ENCODE measurements around the gene TRAF5.
"Not testable (repeated sequence)": the region's sequence is repeated elsewhere in the genome, so short reads cannot be mapped to it uniquely, and the experiment has no call there.

TRAF5 gene

DNA sequence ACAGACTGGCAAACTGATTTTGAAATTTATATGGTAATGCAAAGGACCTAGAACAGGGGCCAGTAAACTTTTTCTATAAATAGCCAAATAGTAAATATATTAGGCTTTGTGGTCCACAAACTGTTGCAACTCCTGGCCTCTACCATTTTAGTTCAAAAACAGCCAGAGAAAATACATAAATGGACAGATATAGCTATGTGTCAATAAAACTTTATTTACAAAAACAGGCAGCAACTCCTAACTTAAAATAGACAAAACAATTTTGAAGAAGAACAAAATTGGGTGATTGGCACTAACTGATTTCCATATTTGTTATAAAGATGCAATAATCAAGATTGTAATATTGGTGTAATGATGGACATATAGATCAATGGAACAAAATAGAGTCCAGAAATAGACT, 6.7 kb upstream of the TRAF5 start:
- H3K4me3 ChIP-seq (ENCODE audit: low read length) = no peak overlapping the region
- TF ChIP-seq, protein P1, sequence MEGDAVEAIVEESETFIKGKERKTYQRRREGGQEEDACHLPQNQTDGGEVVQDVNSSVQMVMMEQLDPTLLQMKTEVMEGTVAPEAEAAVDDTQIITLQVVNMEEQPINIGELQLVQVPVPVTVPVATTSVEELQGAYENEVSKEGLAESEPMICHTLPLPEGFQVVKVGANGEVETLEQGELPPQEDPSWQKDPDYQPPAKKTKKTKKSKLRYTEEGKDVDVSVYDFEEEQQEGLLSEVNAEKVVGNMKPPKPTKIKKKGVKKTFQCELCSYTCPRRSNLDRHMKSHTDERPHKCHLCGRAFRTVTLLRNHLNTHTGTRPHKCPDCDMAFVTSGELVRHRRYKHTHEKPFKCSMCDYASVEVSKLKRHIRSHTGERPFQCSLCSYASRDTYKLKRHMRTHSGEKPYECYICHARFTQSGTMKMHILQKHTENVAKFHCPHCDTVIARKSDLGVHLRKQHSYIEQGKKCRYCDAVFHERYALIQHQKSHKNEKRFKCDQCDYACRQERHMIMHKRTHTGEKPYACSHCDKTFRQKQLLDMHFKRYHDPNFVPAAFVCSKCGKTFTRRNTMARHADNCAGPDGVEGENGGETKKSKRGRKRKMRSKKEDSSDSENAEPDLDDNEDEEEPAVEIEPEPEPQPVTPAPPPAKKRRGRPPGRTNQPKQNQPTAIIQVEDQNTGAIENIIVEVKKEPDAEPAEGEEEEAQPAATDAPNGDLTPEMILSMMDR (IDR thresholded peaks at IDR 0.05; ENCODE audit: insufficient read depth, low read depth, low read length, missing control alignments) = no peak
- no peak for DNase-seq (ENCODE audit: low read depth)

DNA sequence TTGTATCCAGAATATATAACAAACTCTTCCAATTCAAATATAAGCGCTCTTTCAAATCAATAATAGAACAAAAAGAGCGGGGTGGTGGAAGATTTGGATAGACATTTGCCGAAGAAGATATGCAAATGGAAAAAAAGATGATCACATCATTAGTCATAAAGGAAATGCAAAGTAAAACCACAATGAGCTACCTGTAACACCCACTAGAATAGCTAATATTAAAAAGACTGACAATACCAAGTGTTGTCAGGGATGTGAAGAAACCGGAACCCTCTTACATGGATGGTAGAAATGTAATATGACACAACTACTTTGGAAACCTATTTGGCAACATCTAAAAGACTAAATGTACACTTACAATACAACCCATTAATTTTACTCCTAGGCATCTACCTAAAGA, 5.7 kb upstream of the TRAF5 start:
- peak; percentile 84 for DNase-seq (ENCODE audit: low read depth)
- TF ChIP-seq, protein P1 (IDR thresholded peaks at IDR 0.05; ENCODE audit: insufficient read depth, low read depth, low read length, missing control alignments) = no peak
- no peak overlapping the region for H3K4me3 ChIP-seq (ENCODE audit: low read length)

DNA sequence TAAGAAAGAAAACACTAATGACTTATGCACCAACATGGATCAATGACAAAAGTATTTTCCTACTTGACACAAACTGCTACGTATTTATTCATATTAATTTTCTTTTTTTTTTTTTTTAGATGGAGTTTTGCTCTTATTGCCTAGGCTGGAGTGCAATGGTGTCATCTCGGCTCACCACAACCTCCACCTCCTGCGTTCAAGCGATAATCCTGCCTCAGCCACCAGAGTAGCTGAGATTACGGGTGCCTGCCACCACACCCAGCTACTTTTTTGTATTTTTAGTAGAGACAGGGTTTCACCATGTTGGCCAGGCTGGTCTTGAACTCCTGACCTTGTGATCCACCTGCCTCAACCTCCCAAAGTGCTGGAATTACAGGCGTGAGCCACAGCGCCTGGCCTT, 5.0 kb upstream of the TRAF5 start:
- DNase-seq (ENCODE audit: low read depth); H3K4me3 ChIP-seq (ENCODE audit: low read length): not testable (repeated sequence)

DNA sequence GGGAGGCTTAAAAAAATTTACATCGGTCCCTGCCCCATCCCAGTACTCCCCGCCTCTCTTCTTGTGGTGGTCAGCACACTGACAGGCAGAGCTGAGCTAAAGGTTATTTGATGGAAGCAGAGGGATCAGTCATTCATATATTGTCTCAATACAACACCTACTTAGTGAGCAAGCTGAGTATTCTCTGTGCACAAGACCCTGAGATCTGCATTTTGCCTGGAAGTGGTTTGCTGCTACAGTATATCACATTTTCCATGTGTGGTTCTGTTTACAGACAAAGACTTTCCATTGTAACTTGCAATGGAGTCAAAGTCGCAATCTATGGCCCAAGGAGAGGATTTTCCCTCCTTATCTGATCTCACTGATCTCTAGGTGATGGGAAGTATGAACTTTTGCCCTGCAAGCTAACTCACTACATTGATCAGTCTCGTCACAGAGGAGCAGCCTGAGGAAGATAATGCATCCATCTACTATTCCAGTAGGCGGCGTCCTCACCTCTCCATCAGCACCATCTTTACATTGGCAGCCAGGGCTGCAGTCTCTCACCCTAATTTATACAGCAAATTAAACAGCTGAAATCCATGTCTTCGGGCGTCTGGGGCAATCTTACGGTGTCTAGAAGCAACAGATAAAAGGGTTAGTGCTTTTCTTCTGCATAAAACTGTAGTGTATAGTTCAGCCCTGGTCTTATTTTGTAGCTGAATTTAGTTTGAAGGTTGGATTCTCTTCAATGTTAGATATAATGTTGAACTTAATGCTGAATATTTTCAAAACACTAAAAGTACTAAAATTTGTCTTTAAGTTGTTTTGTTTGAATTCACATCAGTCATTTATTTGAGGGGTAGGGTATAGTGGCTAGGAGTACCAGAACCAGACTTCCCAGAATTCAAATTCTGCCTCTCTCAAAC, 3.2 kb upstream of the TRAF5 start:
- no peak overlapping the region for H3K4me3 ChIP-seq (ENCODE audit: low read length)
- DNase-seq (ENCODE audit: low read depth) = peak; percentile 75
- TF ChIP-seq, protein P1 (IDR thresholded peaks at IDR 0.05; ENCODE audit: insufficient read depth, low read depth, low read length, missing control alignments) = peak; percentile 94

DNA sequence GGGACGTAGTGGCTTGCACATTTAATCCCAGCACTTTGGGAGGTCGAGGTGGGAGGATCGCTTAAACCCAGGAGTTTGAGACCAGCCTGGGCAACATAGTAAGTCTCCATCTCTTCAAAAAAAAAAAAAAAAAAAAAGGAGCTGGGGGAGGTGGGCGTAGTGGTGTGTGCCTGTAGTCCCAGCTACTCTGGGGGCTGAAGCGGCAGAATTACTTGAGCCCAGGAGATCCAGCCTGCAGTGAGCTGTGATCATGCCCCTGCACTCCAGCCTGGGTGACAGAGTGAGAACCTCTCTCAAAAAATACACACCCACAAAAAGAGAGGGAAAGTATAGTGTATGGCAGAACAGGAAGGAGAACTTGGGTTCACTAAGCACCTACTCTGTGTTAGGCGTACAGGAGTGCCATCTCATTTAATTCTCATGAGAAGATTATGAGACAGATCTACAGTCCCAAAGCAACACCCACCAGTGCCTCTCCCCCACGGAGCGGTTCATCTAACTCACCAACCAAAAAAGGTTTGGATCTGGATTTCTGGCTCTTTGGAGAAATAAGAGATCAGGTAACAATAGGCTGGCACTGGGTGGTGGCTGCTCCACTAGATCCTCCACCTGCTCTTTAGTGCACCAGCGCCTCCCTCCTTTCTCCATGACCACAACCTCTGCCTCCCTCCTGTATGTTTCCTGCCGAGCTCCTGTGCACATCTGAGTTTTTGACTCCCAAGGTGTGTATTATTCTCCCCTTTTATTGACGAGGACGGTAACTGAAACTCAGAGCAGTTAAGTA, 1.4 kb upstream of the TRAF5 start:
- TF ChIP-seq, protein P1 (IDR thresholded peaks at IDR 0.05; ENCODE audit: insufficient read depth, low read depth, low read length, missing control alignments) = no peak
- DNase-seq (ENCODE audit: low read depth) = no peak
- H3K4me3 ChIP-seq (ENCODE audit: low read length) = no peak overlapping the region

DNA sequence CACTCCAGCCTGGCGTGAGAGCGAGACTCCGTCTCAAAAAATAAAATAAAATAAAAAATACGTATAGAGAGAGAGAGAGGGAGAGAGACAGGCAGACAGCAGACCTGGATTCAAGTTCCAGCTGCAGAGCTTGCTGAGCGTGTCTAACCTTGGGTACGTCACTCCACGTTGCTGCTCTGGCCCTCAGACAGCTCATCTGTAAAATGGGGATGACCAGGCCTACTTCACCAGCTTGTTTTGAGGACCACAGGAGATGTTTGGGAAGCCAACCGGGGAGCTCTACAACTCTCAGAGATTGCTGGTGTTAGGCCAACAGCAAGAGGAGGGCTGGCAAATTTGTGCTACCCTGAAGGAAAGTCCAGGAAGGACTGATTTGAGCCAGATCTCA, 499 bp upstream of the TRAF5 start:
- TF ChIP-seq, protein P1 (IDR thresholded peaks at IDR 0.05; ENCODE audit: insufficient read depth, low read depth, low read length, missing control alignments) = no peak
- H3K4me3 ChIP-seq (ENCODE audit: low read length) = peak overlapping the region; percentile 40
- DNase-seq (ENCODE audit: low read depth) = no peak

DNA sequence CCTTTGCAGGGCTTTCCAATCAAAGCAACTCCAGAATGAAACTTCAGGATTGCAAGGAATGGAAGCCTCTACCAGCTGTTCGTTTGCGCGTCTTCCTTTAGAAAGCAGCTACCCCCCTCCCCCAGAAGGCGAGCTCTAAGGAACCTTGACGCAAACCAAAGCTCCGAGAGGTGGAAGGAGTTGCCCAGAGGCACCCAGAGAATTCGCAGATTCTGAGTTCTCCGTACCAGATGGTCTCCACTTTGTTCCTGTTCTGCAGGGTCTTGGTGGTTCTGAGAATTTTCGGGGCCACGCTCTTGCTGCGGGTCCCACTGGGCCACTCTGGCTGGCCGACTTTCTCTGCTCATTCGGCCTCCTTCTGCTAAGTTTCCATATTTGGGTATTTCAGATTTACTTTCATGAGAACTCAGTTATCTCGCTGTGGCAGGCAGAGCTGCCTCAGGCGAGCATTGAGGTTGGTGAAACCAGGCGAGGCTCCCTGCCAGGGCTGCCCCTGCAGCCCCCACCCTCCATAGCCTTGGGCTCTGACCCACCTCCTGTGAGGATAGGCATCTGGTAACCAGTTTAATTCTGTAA, 801 bp downstream of the TRAF5 start:
- TF ChIP-seq, protein P1 (IDR thresholded peaks at IDR 0.05; ENCODE audit: insufficient read depth, low read depth, low read length, missing control alignments) = no peak
- H3K4me3 ChIP-seq (ENCODE audit: low read length) = peak overlapping the region; percentile 50
- peak; percentile 33 for DNase-seq (ENCODE audit: low read depth)

Measured in epithelial cell of esophagus (primary cell).